Ramos (cell line): ENCODE results near the gene GALNT9.
"Not testable (repeated sequence)": the region's sequence is repeated elsewhere in the genome, so short reads cannot be mapped to it uniquely, and the experiment has no call there.

Experiments used
- in situ Hi-C: fragments of 300-500 bp; cut with MboI; formaldehyde crosslinking; loops from one replicate; pipeline ENCODE4 v1.14.3; 2022; ENCODE audit warnings: low sequenced_read_pairs; ENCODE audit not compliant: unreplicated experiment

The GALNT9 gene

GRCh38 chr12:132359551-132359950, 30.2 kb upstream of the GALNT9 start:
- in situ Hi-C loops = no loop called here

- in situ Hi-C loops = not testable (repeated sequence)
Measured at GRCh38 chr12:132358241-132359225, 29.1 kb upstream of the GALNT9 start.

GRCh38 chr12:132357623-132358186, 28.3 kb upstream of the GALNT9 start:
- in situ Hi-C loops = no loop called here

- in situ Hi-C loops = no loop called here
Measured at GRCh38 chr12:132356691-132357622, 27.6 kb upstream of the GALNT9 start.

- in situ Hi-C loops = no loop called here
Measured at GRCh38 chr12:132355742-132356681, 26.6 kb upstream of the GALNT9 start.

- in situ Hi-C loops = no loop called here
Measured at GRCh38 chr12:132354982-132355680, 25.7 kb upstream of the GALNT9 start.

GRCh38 chr12:132354211-132354981, 25.0 kb upstream of the GALNT9 start:
- in situ Hi-C loops = no loop called here

GRCh38 chr12:132353811-132354210, 24.4 kb upstream of the GALNT9 start:
- in situ Hi-C loops = no loop called here

GRCh38 chr12:132352896-132353800, 23.8 kb upstream of the GALNT9 start:
- in situ Hi-C loops = no loop called here

- in situ Hi-C loops = no loop called here
Measured at GRCh38 chr12:132351751-132352495, 22.5 kb upstream of the GALNT9 start.

- in situ Hi-C loops = no loop called here
Measured at GRCh38 chr12:132349501-132350131, 20.2 kb upstream of the GALNT9 start.

GRCh38 chr12:132348176-132348575, 18.8 kb upstream of the GALNT9 start:
- in situ Hi-C loops = no loop called here

- in situ Hi-C loops = no loop called here
Measured at GRCh38 chr12:132347176-132347855, 17.9 kb upstream of the GALNT9 start.

- in situ Hi-C loops = no loop called here
Measured at GRCh38 chr12:132346471-132347175, 17.2 kb upstream of the GALNT9 start.
